GM13976 (cell line): ENCODE results near the gene ANKMY1.

Source experiments
- DNase-seq: peaks from one replicate; pipeline ENCODE4 v3.0.0; 2012; ENCODE audit warnings: low spot score
- CTCF ChIP-seq: IDR thresholded peaks from 2 replicates; pipeline ENCODE4 v1.5.1; 2012; ENCODE audit warnings: borderline replicate concordance, mild to moderate bottlenecking; ENCODE audit not compliant: insufficient read depth; ENCODE audit errors: extremely low read depth, missing control alignments, control extremely low read depth
- in situ Hi-C: fragments of 300-500 bp; cut with MboI; formaldehyde crosslinking; loops from one replicate; pipeline ENCODE4 v1.12.0; 2022; ENCODE audit warnings: low sequenced_read_pairs, mixed read lengths, inconsistent platforms; ENCODE audit not compliant: unreplicated experiment

Gene ANKMY1

GRCh38 chr2:240503375-240503774 lies 54.4 kb downstream of the ANKMY1 start:
- no peak for DNase-seq
- in situ Hi-C loops, result loop anchor here (25.0 kb wide), 1 partner anchor 209 kb away; no protein-coding TSS in a partner anchor
- TF ChIP-seq CTCF, result no peak

GRCh38 chr2:240502430-240503121 lies 55.2 kb downstream of the ANKMY1 start:
- in situ Hi-C loops, result loop anchor here (25.0 kb wide), 1 partner anchor 210 kb away; no protein-coding TSS in a partner anchor
- DNase-seq, result no peak
- no peak for TF ChIP-seq CTCF

- in situ Hi-C loops, result loop anchor here (25.0 kb wide), 1 partner anchor 210 kb away; no protein-coding TSS in a partner anchor
- no peak for TF ChIP-seq CTCF
- DNase-seq, result no peak
These were observed 55.7 kb downstream of the ANKMY1 start for GRCh38 chr2:240502059-240502429.

- DNase-seq, result peak; percentile 20
- TF ChIP-seq CTCF, result no peak
- in situ Hi-C loops, result loop anchor here (25.0 kb wide), 1 partner anchor 211 kb away; no protein-coding TSS in a partner anchor
These were observed 56.2 kb downstream of the ANKMY1 start for GRCh38 chr2:240501531-240501991.

GRCh38 chr2:240500561-240501423 lies 57.0 kb downstream of the ANKMY1 start:
- no peak for TF ChIP-seq CTCF
- in situ Hi-C loops, result loop anchor here (25.0 kb wide), 1 partner anchor 212 kb away; no protein-coding TSS in a partner anchor
- peak; percentile 15 for DNase-seq
